Gastroesophageal sphincter (tissue), 4 donors: Measurements from ENCODE around the gene OR4K1. TPM values are rescaled to one million over a fixed set of nuclear protein-coding genes. Genes with fewer than 3 reads are reported as not detected.

Experiments used
- ATAC-seq: fragments of 150-250 bp; one replicate; pipeline ENCODE4 v1.9.1; 2016; ENCODE audit warnings: mild to moderate bottlenecking, moderate library complexity
- H3K27ac ChIP-seq, 4 donors: fragments of 200-600 bp; sonication (generic) in 3 of 4; 1 replicate in 3 of 4; 2 replicates in 1 of 4; pipeline ENCODE4 v1.5.1; 2016 to 2019
- H3K27me3 ChIP-seq: fragments of 200-600 bp; sonication (generic); one replicate; pipeline ENCODE4 v1.5.1; 2019
- H3K36me3 ChIP-seq, 2 donors: fragments of 200-600 bp; sonication (generic); one replicate each; pipeline ENCODE4 v1.5.1; 2019; ENCODE audit warnings: control low read depth in 1 of 2
- H3K4me1 ChIP-seq, 3 donors: fragments of 200-600 bp; sonication (generic); 1 replicate in 2 of 3; 2 replicates in 1 of 3; pipeline ENCODE4 v1.5.1; 2016 to 2019; ENCODE audit warnings: control low read depth in 2 of 3
- H3K4me3 ChIP-seq, 2 donors: fragments of 200-600 bp; sonication (generic); one replicate each; pipeline ENCODE4 v1.5.1; 2019; ENCODE audit warnings: mild to moderate bottlenecking in 1 of 2, moderate library complexity in 1 of 2
- H3K9me3 ChIP-seq, 3 donors: fragments of 200-600 bp; sonication (generic); one replicate each; pipeline ENCODE4 v1.5.1; 2017 to 2019; ENCODE audit warnings: control low read depth in 2 of 3
- EP300 ChIP-seq: sonication (generic); formaldehyde crosslinking; IDR thresholded peaks from one replicate; pipeline ENCODE4 v1.6.1; 2017; ENCODE audit warnings: antibody characterized with exemption, mild to moderate bottlenecking
- POLR2A ChIP-seq, 2 donors: fragments of 450-650 bp; IDR thresholded peaks; one replicate each; pipeline ENCODE4 v1.6.1; 2017; ENCODE audit warnings: antibody characterized with exemption in 2 of 2, mild to moderate bottlenecking in 2 of 2, moderate library complexity in 1 of 2
- POLR2AphosphoS5 ChIP-seq: sonication (generic); formaldehyde crosslinking; IDR thresholded peaks from one replicate; pipeline ENCODE4 v1.6.1; 2017; ENCODE audit warnings: antibody characterized with exemption
- WGBS, 2 donors: methylation state at CpG; one replicate each; pipeline ENCODE4 v1.1.5; 2018; ENCODE audit warnings: low coverage in 1 of 2; 5-methylcytosine and 5-hydroxymethylcytosine counted together
- total RNA-seq, 4 donors: library from RNA; depleted of rRNA; stranded (reverse); fragments of >200 nt; gene quantifications; one replicate each; pipeline ENCODE4 v1.1.0, GENCODE V29; 2016
- TF ChIP-seq, protein P1 (sequence below), 4 experiments: fragments of 200-600 bp in 2 of 4; fragments of 450-650 bp in 2 of 4; sonication (generic) in 1 of 4; IDR thresholded peaks; one replicate each; pipeline ENCODE4 v1.5.1; 2017 to 2019; ENCODE audit warnings: antibody characterized with exemption in 4 of 4, mild to moderate bottlenecking in 2 of 4, moderate library complexity in 2 of 4

OR4K1 gene
- total RNA-seq, 4 donors from 2014 or later, result not detected

GRCh38 chr14:19911114-19911513 lies 19.6 kb upstream of the OR4K1 start:
- no peak for ATAC-seq
- Histone ChIP-seq H3K4me3 (no peak overlapping the region), H3K9me3 (peaks cover 0 to 4% (median 0%) of the 10 kb centered on the region in 3 donors), H3K27ac (no peak overlapping the region), H3K36me3 (no peaks in the 10 kb centered on the region), H3K27me3 (no peaks in the 10 kb centered on the region), H3K4me1 (no peaks in the 10 kb centered on the region)
- no peak for TF ChIP-seq POLR2A (IDR thresholded peaks at IDR 0.05)
- TF ChIP-seq EP300, result no peak
- TF ChIP-seq, protein P1, sequence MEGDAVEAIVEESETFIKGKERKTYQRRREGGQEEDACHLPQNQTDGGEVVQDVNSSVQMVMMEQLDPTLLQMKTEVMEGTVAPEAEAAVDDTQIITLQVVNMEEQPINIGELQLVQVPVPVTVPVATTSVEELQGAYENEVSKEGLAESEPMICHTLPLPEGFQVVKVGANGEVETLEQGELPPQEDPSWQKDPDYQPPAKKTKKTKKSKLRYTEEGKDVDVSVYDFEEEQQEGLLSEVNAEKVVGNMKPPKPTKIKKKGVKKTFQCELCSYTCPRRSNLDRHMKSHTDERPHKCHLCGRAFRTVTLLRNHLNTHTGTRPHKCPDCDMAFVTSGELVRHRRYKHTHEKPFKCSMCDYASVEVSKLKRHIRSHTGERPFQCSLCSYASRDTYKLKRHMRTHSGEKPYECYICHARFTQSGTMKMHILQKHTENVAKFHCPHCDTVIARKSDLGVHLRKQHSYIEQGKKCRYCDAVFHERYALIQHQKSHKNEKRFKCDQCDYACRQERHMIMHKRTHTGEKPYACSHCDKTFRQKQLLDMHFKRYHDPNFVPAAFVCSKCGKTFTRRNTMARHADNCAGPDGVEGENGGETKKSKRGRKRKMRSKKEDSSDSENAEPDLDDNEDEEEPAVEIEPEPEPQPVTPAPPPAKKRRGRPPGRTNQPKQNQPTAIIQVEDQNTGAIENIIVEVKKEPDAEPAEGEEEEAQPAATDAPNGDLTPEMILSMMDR (IDR thresholded peaks at IDR 0.05), result no peak
- TF ChIP-seq POLR2AphosphoS5, result no peak
- 45% methylated on average over 3 of the region's 3 CpGs; no CpG with 5 or more reads in 1 of the 2 donors for WGBS, 2 donors

DNA sequence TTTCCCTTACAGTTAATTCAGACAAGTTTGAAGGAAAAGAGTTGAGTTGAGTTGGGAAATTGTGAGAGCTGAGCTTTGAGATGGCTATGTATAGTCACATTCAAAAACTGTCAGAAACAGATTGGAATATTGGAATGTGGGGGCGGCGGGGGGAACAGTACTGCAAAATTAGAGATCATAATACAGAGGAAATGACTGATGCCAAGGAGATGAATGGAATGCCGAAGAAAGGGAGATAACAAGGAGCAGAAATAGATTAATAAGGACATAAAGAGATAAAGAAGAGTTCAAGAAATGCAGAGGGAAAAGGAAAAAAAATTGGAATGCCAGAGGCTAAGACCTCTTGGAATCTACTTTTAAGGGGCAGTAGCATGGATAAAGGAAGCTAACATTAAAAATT lies 13.5 kb upstream of the OR4K1 start:
- Histone ChIP-seq H3K4me1 (no peaks in the 10 kb centered on the region), H3K9me3 (no peaks in the 10 kb centered on the region), H3K4me3 (no peak overlapping the region), H3K27ac (no peak overlapping the region), H3K36me3 (no peaks in the 10 kb centered on the region), H3K27me3 (no peaks in the 10 kb centered on the region)
- no peak for TF ChIP-seq POLR2AphosphoS5
- TF ChIP-seq POLR2A (IDR thresholded peaks at IDR 0.05), result no peak
- TF ChIP-seq, protein P1 (IDR thresholded peaks at IDR 0.05), result no peak
- no peak for TF ChIP-seq EP300
- no peak for ATAC-seq
- WGBS, 2 donors, result 56 to 62% methylated on average over 3 of the region's 3 CpGs

DNA sequence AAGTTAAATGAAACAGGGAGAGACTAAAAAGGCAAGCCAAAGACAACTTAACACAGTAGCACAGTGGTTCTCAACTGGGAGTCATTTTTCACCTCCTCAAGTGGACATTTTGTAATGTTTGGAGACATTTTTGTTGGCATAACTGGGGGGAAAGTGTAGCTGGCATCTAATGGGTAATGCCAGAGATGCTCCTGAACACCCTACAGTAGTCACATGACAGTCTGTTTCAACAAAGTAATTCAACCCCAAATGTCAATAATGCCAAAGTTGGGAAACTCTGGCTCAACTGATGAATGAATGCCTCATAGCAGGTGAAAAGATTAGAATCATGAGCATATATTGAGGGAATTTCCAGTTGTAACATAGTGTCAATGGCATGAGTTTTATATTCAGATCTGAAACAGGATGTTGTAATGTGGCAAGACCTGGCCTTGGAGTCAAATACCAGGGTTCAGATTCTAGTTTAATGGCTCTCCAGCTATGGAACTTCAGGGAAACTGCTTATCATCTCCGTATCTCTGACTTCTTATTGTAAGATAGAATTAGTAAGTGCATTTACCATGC lies 12.7 kb upstream of the OR4K1 start:
- Histone ChIP-seq H3K36me3 (no peaks in the 10 kb centered on the region), H3K4me3 (no peak overlapping the region), H3K9me3 (no peaks in the 10 kb centered on the region), H3K27me3 (no peaks in the 10 kb centered on the region), H3K4me1 (no peaks in the 10 kb centered on the region), H3K27ac (no peak overlapping the region)
- WGBS, 2 donors, result 61 to 63% methylated on average over 1 of the region's 1 CpG
- TF ChIP-seq, protein P1 (IDR thresholded peaks at IDR 0.05), result no peak
- no peak for TF ChIP-seq POLR2AphosphoS5
- TF ChIP-seq EP300, result no peak
- no peak for TF ChIP-seq POLR2A (IDR thresholded peaks at IDR 0.05)
- no peak for ATAC-seq

DNA sequence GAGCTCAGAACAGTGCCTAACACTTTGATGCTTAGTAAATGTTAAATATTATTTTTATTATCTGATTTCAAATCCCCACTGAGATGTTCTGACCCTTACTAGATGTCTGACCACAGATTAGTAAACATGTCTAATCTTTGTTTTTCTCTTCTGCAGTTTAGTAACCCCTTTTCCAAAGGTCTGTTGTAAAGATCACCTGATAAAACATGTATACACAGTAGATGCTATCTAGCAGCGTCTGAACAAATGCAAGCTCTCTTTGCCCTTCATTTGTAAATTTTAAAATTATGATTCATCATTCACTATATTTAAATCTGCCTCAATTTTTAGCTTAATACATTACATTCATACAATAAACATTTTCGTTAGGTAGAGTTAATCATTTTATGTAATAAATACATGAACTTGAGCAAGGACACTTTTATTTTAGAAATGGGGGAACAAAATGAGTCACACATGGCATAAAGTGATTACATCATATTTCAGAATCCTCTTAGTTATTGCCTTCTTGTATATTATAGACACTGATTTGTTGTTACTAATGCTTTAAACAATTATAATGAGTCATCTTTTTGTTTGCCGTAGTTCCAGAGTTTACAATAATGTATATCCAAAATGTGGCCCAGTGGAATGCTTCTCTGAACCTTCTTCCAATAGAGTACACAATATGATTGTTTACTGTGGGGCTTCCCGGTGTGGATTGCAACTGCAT lies 12.0 kb upstream of the OR4K1 start:
- H3K4me3 ChIP-seq, result no peak overlapping the region
- ATAC-seq, result no peak
- H3K36me3 ChIP-seq, result no peaks in the 10 kb centered on the region
- WGBS, 2 donors, result 47 to 51% methylated on average over 3 to 4 of the region's 4 CpGs
- TF ChIP-seq, protein P1 (IDR thresholded peaks at IDR 0.05), result no peak
- TF ChIP-seq POLR2AphosphoS5 (no peak), EP300 (no peak), POLR2A (IDR thresholded peaks at IDR 0.05) (no peak)
- H3K27me3 ChIP-seq, result no peaks in the 10 kb centered on the region
- no peak overlapping the region for H3K27ac ChIP-seq
- H3K9me3 ChIP-seq, result no peaks in the 10 kb centered on the region
- H3K4me1 ChIP-seq, result no peaks in the 10 kb centered on the region
